Liver (tissue), 9 donors: ENCODE results near the gene TAF15. TPM values are rescaled to one million over a fixed set of nuclear protein-coding genes. Genes with fewer than 3 reads are reported as not detected.

Experiments
- DNase-seq: peaks from one replicate; pipeline ENCODE4 v3.0.0-alpha.2; 2017; ENCODE audit warnings: low spot score
- H3K27ac ChIP-seq, 2 donors: one replicate each; pipeline ENCODE4 v1.7.0; 2013; ENCODE audit warnings: inconsistent platforms in 2 of 2, low read length in 2 of 2, control low read depth in 1 of 2, low read depth in 1 of 2, mild to moderate bottlenecking in 1 of 2
- H3K27me3 ChIP-seq, 4 donors: one replicate each; pipeline versions ENCODE4 v1.6.1 to v1.7.0; 2013; ENCODE audit warnings: low read length in 3 of 4, inconsistent platforms in 1 of 4, mild to moderate bottlenecking in 1 of 4, moderate library complexity in 1 of 4; ENCODE audit not compliant: control insufficient read depth in 4 of 4, insufficient read depth in 4 of 4
- H3K36me3 ChIP-seq, 4 donors: one replicate each; pipeline versions ENCODE4 v1.6.1 to v1.7.0; 2013; ENCODE audit warnings: low read length in 3 of 4, mild to moderate bottlenecking in 3 of 4, low read depth in 1 of 4, moderate library complexity in 1 of 4; ENCODE audit not compliant: control insufficient read depth in 4 of 4, insufficient read depth in 3 of 4
- H3K4me1 ChIP-seq, 4 donors: one replicate each; pipeline versions ENCODE4 v1.6.1 to v1.7.0; 2013; ENCODE audit warnings: low read length in 3 of 4, mild to moderate bottlenecking in 3 of 4, moderate library complexity in 1 of 4; ENCODE audit not compliant: control insufficient read depth in 4 of 4, insufficient read depth in 4 of 4
- H3K4me3 ChIP-seq, 3 donors: one replicate each; pipeline versions ENCODE4 v1.6.1 to v1.7.0; 2013; ENCODE audit warnings: low read length in 3 of 3, control low read depth in 1 of 3, low read depth in 1 of 3, mild to moderate bottlenecking in 1 of 3
- H3K9ac ChIP-seq, 2 donors: one replicate each; pipeline ENCODE4 v1.7.0; 2013; ENCODE audit warnings: low read length in 2 of 2, mild to moderate bottlenecking in 2 of 2, moderate library complexity in 2 of 2, control low read depth in 1 of 2, low read depth in 1 of 2
- H3K9me3 ChIP-seq, 4 donors: one replicate each; pipeline versions ENCODE4 v1.6.1 to v1.7.0; 2013; ENCODE audit warnings: low read length in 3 of 4; ENCODE audit not compliant: control insufficient read depth in 4 of 4
- EGR1 ChIP-seq, 2 donors: IDR thresholded peaks; 2 replicates each; pipeline ENCODE4 v1.6.1; 2016 to 2018; ENCODE audit warnings: antibody characterized with exemption in 2 of 2, low read depth in 2 of 2
- FOXA1 ChIP-seq: IDR thresholded peaks from 2 replicates; pipeline ENCODE4 v1.6.1; 2016; ENCODE audit warnings: antibody characterized with exemption
- GABPA ChIP-seq, 2 donors: IDR thresholded peaks in 1 of 2; conservative IDR thresholded peaks in 1 of 2; 2 replicates each; pipeline ENCODE4 v1.6.1; 2016; ENCODE audit warnings: antibody characterized with exemption in 2 of 2, mild to moderate bottlenecking in 1 of 2, moderate library complexity in 1 of 2
- HNF4A ChIP-seq, 2 donors: conservative IDR thresholded peaks; 2 replicates each; pipeline ENCODE4 v1.6.1; 2016; ENCODE audit warnings: antibody characterized with exemption in 2 of 2, mild to moderate bottlenecking in 2 of 2
- NR2F2 ChIP-seq: IDR thresholded peaks from 2 replicates; pipeline ENCODE4 v1.6.1; 2016; ENCODE audit warnings: antibody characterized with exemption
- RAD21 ChIP-seq, 2 donors: IDR thresholded peaks; 2 replicates each; pipeline ENCODE4 v1.6.1; 2016; ENCODE audit warnings: antibody characterized with exemption in 2 of 2, mild to moderate bottlenecking in 2 of 2
- REST ChIP-seq: IDR thresholded peaks from 2 replicates; pipeline ENCODE4 v1.6.1; 2016; ENCODE audit warnings: antibody characterized with exemption, mild to moderate bottlenecking
- RXRA ChIP-seq, 2 donors: IDR thresholded peaks; 2 replicates each; pipeline ENCODE4 v1.6.1; 2017 to 2018; ENCODE audit warnings: antibody characterized with exemption in 2 of 2, mild to moderate bottlenecking in 1 of 2
- SP1 ChIP-seq: IDR thresholded peaks from 2 replicates; pipeline ENCODE4 v1.6.1; 2018; ENCODE audit warnings: antibody characterized with exemption, mild to moderate bottlenecking
- YY1 ChIP-seq: IDR thresholded peaks from 2 replicates; pipeline ENCODE4 v1.6.1; 2016; ENCODE audit warnings: antibody characterized with exemption, mild to moderate bottlenecking
- ZBTB33 ChIP-seq: IDR thresholded peaks from 2 replicates; pipeline ENCODE4 v1.6.1; 2016; ENCODE audit warnings: antibody characterized with exemption
- WGBS: extraction: QIAGEN DNeasy Blood & Tissue Kit; methylation state at CpG from one replicate; pipeline ENCODE4 v1.1.7; 2013; 5-methylcytosine and 5-hydroxymethylcytosine counted together
- polyA plus RNA-seq, 2 donors: library from polyadenylated mRNA; stranded (reverse) in 1 of 2; unstranded in 1 of 2; fragments of 200-250 nt in 1 of 2; fragments of >200 nt in 1 of 2; fragmentation: Nextera tagmentation in 1 of 2; extraction: Ambion mirVana in 1 of 2; gene quantifications; one replicate each; pipeline versions ENCODE4 v1.2.1 to v1.2.3, GENCODE V29; 2013 to 2015
- total RNA-seq, 2 donors: library from RNA; depleted of rRNA; stranded (reverse); fragments of >200 nt; gene quantifications; one replicate each; pipeline ENCODE4 v1.2.3, GENCODE V29; 2014
- TF ChIP-seq, protein P1 (sequence below): IDR thresholded peaks from 2 replicates; pipeline ENCODE4 v1.6.1; 2016; ENCODE audit warnings: antibody characterized with exemption
- donor health status: healthy.
- donor health status: healthy.
- donor health status: healthy.
- donor health status: healthy.
- donor health status: healthy.

Gene TAF15
- total and polyA plus RNA-seq, 4 donors, result 13.5 to 75.0 (median 67.6) TPM

- no peak for DNase-seq
- Histone ChIP-seq H3K9ac (no peak overlapping the region), H3K27me3 (no peaks in the 10 kb centered on the region), H3K4me3 (no peak overlapping the region), H3K27ac (no peak overlapping the region), H3K4me1 (peaks cover 0 to 2% (median 0%) of the 10 kb centered on the region in 4 donors), H3K9me3 (no peaks in the 10 kb centered on the region), H3K36me3 (no peaks in the 10 kb centered on the region)
- WGBS, result 91% methylated on average over 20 of the region's 20 CpGs
- TF ChIP-seq EGR1 (IDR thresholded peaks at IDR 0.05; ENCODE audit: low read depth in 2 of 2), result no peak
- TF ChIP-seq SP1, result no peak
- no peak for TF ChIP-seq NR2F2
- no peak for TF ChIP-seq HNF4A (conservative IDR thresholded peaks at IDR 0.05)
- no peak for TF ChIP-seq FOXA1
- TF ChIP-seq ZBTB33, result no peak
- TF ChIP-seq RXRA (IDR thresholded peaks at IDR 0.05), result no peak
- TF ChIP-seq YY1, result no peak
- TF ChIP-seq, protein P1, sequence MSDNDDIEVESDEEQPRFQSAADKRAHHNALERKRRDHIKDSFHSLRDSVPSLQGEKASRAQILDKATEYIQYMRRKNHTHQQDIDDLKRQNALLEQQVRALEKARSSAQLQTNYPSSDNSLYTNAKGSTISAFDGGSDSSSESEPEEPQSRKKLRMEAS, result no peak
- no peak for TF ChIP-seq REST
These were observed 36.2 kb upstream of the TAF15 start for GRCh38 chr17:35773129-35773528.

GRCh38 chr17:35773679-35774425 is 35.4 kb upstream of the TAF15 start:
- Histone ChIP-seq H3K4me1 (peaks cover 0 to 3% (median 1%) of the 10 kb centered on the region in 4 donors), H3K4me3 (no peak overlapping the region), H3K27ac (no peak overlapping the region), H3K27me3 (no peaks in the 10 kb centered on the region), H3K36me3 (no peaks in the 10 kb centered on the region), H3K9ac (no peak overlapping the region), H3K9me3 (no peaks in the 10 kb centered on the region)
- TF ChIP-seq RXRA (IDR thresholded peaks at IDR 0.05), result no peak
- TF ChIP-seq NR2F2, result no peak
- no peak for TF ChIP-seq RAD21 (IDR thresholded peaks at IDR 0.05)
- TF ChIP-seq GABPA (IDR thresholded peaks at IDR 0.05 in 1 of 2, conservative IDR thresholded peaks at IDR 0.05 in 1 of 2), result no peak
- DNase-seq, result no peak
- 84% methylated on average over 10 of the region's 10 CpGs for WGBS
